Neuronal stem cell (in vitro differentiated cells): Measurements from ENCODE around the gene B4GALNT3.

Source experiments
- DNase-seq: peaks from one replicate; pipeline ENCODE4 v3.0.0-alpha.2; 2013; ENCODE audit warnings: low spot score
- H2AFZ ChIP-seq: one replicate; pipeline ENCODE4 v1.6.1; 2013; ENCODE audit warnings: mild to moderate bottlenecking, low read length, inconsistent platforms
- H2AK5ac ChIP-seq: 2 replicates; pipeline ENCODE4 v1.6.1; 2013; ENCODE audit warnings: low read depth, mild to moderate bottlenecking, inconsistent platforms, low read length, moderate library complexity, mixed read lengths
- H2BK120ac ChIP-seq: 2 replicates; pipeline ENCODE4 v1.6.1; 2013; ENCODE audit warnings: low read depth, mild to moderate bottlenecking, inconsistent platforms, low read length, moderate library complexity, mixed read lengths
- H2BK12ac ChIP-seq: one replicate; pipeline ENCODE4 v1.6.1; 2013; ENCODE audit warnings: low read length, inconsistent platforms
- H2BK15ac ChIP-seq: 2 replicates; pipeline ENCODE4 v1.6.1; 2013; ENCODE audit warnings: mild to moderate bottlenecking, low read length, inconsistent platforms, mixed read lengths
- H2BK5ac ChIP-seq: one replicate; pipeline ENCODE4 v1.6.1; 2013; ENCODE audit warnings: inconsistent platforms, mild to moderate bottlenecking, low read length, moderate library complexity
- H3K14ac ChIP-seq: one replicate; pipeline ENCODE4 v1.6.1; 2013; ENCODE audit warnings: low read length, inconsistent platforms
- H3K18ac ChIP-seq: 2 replicates; pipeline ENCODE4 v1.6.1; 2013; ENCODE audit warnings: low read length, inconsistent platforms
- H3K23ac ChIP-seq: 2 replicates; pipeline ENCODE4 v1.6.1; 2013; ENCODE audit warnings: low read depth, mild to moderate bottlenecking, mixed read lengths, low read length, inconsistent platforms; ENCODE audit not compliant: poor library complexity
- H3K27ac ChIP-seq: replicated peaks from 3 replicates; pipeline ENCODE4 v1.5.1; 2013; ENCODE audit warnings: low read length, inconsistent platforms
- H3K27me3 ChIP-seq, 3 experiments: 2 replicates each; pipeline ENCODE4 v1.6.1; 2013; ENCODE audit warnings: low read length in 3 of 3, mild to moderate bottlenecking in 2 of 3, inconsistent platforms in 1 of 3, low read depth in 1 of 3, mixed read lengths in 1 of 3, moderate library complexity in 1 of 3; ENCODE audit not compliant: control insufficient read depth in 3 of 3, insufficient read depth in 3 of 3
- H3K36me3 ChIP-seq, 2 donors: replicated peaks in 1 of 2; 2 replicates each; pipeline ENCODE4 v1.6.1; 2013; ENCODE audit warnings: low read length in 2 of 2; ENCODE audit not compliant: control insufficient read depth in 2 of 2, insufficient read depth in 2 of 2
- H3K4ac ChIP-seq: 2 replicates; pipeline ENCODE4 v1.6.1; 2013; ENCODE audit warnings: inconsistent platforms, mild to moderate bottlenecking, low read length, moderate library complexity
- H3K4me1 ChIP-seq, 2 donors: 1 replicate in 1 of 2; 2 replicates in 1 of 2; pipeline ENCODE4 v1.6.1; 2013; ENCODE audit warnings: low read length in 2 of 2, low read depth in 1 of 2; ENCODE audit not compliant: control insufficient read depth in 2 of 2, insufficient read depth in 1 of 2
- H3K4me2 ChIP-seq: one replicate; pipeline ENCODE4 v1.6.1; 2013; ENCODE audit warnings: mild to moderate bottlenecking, low read length, inconsistent platforms; ENCODE audit not compliant: insufficient read depth, poor library complexity, severe bottlenecking
- H3K4me3 ChIP-seq, 2 donors: 2 replicates each; pipeline ENCODE4 v1.5.1; 2013; ENCODE audit warnings: low read length in 2 of 2, mild to moderate bottlenecking in 2 of 2, inconsistent platforms in 1 of 2, moderate library complexity in 1 of 2
- H3K79me1 ChIP-seq: one replicate; pipeline ENCODE4 v1.6.1; 2013; ENCODE audit warnings: low read depth, mild to moderate bottlenecking, inconsistent platforms, low read length, moderate library complexity
- H3K9ac ChIP-seq: one replicate; pipeline ENCODE4 v1.6.1; 2013; ENCODE audit warnings: mild to moderate bottlenecking, low read depth, low read length, inconsistent platforms; ENCODE audit not compliant: poor library complexity
- H3K9me3 ChIP-seq, 2 donors: replicated peaks in 1 of 2; 2 replicates each; pipeline versions ENCODE3 to v1.6.1; 2013; ENCODE audit warnings: low read length in 2 of 2, mild to moderate bottlenecking in 2 of 2, inconsistent platforms in 1 of 2, low read depth in 1 of 2, mixed read lengths in 1 of 2, moderate library complexity in 1 of 2; ENCODE audit not compliant: control insufficient read depth in 2 of 2, insufficient read depth in 1 of 2
- H4K8ac ChIP-seq: one replicate; pipeline ENCODE4 v1.6.1; 2013; ENCODE audit warnings: low read depth, mild to moderate bottlenecking, inconsistent platforms, low read length, moderate library complexity
- H4K91ac ChIP-seq: one replicate; pipeline ENCODE4 v1.6.1; 2013; ENCODE audit warnings: low read length, low read depth, mild to moderate bottlenecking, inconsistent platforms; ENCODE audit not compliant: poor library complexity
- WGBS, 2 donors: extraction: QIAGEN DNeasy Blood & Tissue Kit; methylation state at CpG; one replicate each; pipeline ENCODE4 v1.1.7; 2013; ENCODE audit warnings: missing lambda C conversion rate in 2 of 2, mixed read lengths in 1 of 2; ENCODE audit not compliant: insufficient read length in 2 of 2, insufficient replicate concordance in 1 of 2; ENCODE audit errors: extremely low coverage in 2 of 2; 5-methylcytosine and 5-hydroxymethylcytosine counted together

B4GALNT3 gene

DNA sequence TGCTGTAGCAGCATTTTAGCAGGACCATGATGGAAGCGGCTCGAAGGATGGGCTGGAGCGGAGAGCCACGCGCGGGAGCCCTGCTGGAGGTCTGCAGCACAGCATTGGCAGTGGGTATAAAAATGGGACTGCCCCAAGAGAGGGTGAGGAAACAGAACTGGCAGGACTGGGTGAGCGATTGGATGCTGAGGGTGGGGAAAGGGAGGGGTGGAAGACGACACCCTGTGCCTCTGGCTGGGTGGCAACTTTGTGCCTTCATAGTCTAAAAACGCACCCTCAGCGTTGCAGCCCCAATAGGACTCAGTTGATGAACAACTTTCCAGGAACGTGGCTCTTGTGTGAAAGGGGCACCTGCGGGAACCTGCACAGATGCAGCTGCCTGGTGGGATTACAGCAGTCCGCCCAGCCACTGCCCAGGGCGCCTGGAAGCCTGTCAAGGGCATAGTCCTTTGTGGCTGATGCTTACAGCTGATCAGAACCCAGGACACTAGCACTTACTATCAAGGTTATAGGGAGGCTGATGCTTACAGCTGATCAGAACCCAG is 130.5 kb downstream of the B4GALNT3 start:
- Histone ChIP-seq H3K9me3 (peaks cover 2 to 3% of the 10 kb centered on the region in 2 donors), H3K27ac (no peak overlapping the region), H2BK15ac (peak overlapping the region; percentile 75), H2AK5ac (peak overlapping the region; percentile 84), H2BK12ac (peak overlapping the region; percentile 58), H3K4me2 (no peak overlapping the region), H3K79me1 (no peaks in the 10 kb centered on the region), H3K23ac (no peak overlapping the region), H4K91ac (no peak overlapping the region), H2AFZ (no peak overlapping the region), H3K4ac (no peak overlapping the region), H2BK5ac (no peak overlapping the region), H3K27me3 (peaks cover 0 to 24% (median 0%) of the 10 kb centered on the region in 3 experiments), H3K9ac (no peak overlapping the region), H3K18ac (no peak overlapping the region), H3K14ac (peak overlapping the region; percentile 56), H3K36me3 (no peaks in the 10 kb centered on the region), H3K4me1 (peaks cover 0 to 4% of the 10 kb centered on the region in 2 donors), H3K4me3 (no peak overlapping the region), H2BK120ac (no peak overlapping the region), H4K8ac (peak overlapping the region; percentile 82)
- no CpG with 5 or more reads among the region's 14 CpGs for WGBS, 2 donors
- no peak for DNase-seq

DNA sequence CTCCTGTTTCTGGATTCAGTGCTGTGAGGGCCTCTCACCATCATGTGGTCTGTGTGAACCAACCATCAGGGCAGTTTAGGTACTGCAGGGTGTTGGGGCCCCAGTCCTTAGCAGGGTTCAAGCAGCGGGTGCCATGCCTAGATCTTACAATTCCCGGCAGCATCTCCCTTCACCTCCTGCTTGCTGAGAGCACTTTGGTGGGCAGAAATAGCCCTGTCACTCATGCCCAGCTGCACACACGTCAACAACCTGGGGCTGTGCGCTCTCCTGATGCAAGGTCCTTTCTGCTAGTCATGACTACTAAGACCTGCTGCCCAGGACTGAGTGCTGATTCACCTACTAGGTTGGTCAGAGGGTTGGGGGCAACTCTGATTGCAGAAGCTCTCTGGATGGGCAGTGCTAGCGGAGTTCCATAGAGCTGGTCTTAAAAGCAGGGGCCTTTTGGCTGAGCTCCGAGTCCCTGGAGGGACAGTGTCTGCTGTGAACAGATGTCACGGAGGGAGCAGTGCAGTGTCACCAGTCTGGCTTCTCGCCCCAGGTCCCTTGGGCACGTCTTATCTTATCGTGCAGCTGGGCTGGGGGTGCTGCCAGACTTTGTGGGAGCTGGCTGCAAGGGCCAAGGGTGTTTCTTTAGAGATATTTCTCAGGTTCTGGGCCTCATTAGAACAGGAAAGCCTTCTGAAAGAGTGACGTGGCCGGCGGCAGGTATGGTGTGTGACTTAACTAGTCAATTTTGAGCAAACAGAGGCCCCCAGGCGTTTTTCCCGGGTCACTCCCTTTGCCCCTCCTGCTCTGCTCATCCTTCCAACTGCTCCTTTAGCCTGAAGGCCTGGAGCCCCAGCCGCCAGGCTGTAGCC is 131.7 kb downstream of the B4GALNT3 start:
- no peak overlapping the region for H4K8ac ChIP-seq
- H3K4me1 ChIP-seq = peaks cover 0 to 4% of the 10 kb centered on the region in 2 donors
- no peak overlapping the region for H2BK15ac ChIP-seq
- peak overlapping the region; percentile 0 for H3K14ac ChIP-seq
- no peak overlapping the region for H3K18ac ChIP-seq
- no peak overlapping the region for H3K23ac ChIP-seq
- no peaks in the 10 kb centered on the region for H3K36me3 ChIP-seq
- H3K27me3 ChIP-seq = peaks cover 0 to 24% (median 0%) of the 10 kb centered on the region in 3 experiments
- peaks cover 2 to 3% of the 10 kb centered on the region in 2 donors for H3K9me3 ChIP-seq
- H2BK120ac ChIP-seq = no peak overlapping the region
- no peak overlapping the region for H2BK12ac ChIP-seq
- H2AFZ ChIP-seq = no peak overlapping the region
- DNase-seq = no peak
- WGBS, 2 donors = no CpG with 5 or more reads among the region's 16 CpGs
- H3K79me1 ChIP-seq = no peaks in the 10 kb centered on the region
- no peak overlapping the region for H4K91ac ChIP-seq
- no peak overlapping the region for H3K9ac ChIP-seq
- no peak overlapping the region for H2BK5ac ChIP-seq
- no peak overlapping the region for H3K4me2 ChIP-seq
- H2AK5ac ChIP-seq = no peak overlapping the region
- H3K27ac ChIP-seq = no peak overlapping the region
- no peak overlapping the region for H3K4ac ChIP-seq
- H3K4me3 ChIP-seq = no peak overlapping the region

DNA sequence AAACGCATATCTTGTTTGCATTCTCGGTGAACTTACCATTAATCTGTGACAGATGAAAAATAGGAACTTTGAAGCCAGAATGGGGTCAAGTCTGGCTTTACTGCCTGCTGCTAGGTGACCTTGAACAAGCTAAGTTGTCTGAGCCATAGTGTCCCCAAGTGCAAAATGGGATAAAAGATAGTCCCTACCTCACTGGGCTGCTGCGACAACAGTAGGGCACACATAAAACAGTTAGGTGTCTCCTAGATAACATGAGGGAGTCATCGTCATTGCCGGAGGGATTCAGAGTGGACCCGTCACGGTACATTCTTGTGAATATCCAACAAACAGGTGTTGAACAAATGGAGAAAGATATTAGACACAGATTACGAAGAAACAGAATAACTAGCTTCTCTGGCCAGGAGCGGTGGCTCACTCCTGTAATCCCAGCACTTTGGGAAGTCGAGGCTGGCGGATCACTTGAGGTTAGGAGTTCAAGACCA is 132.3 kb downstream of the B4GALNT3 start:
- Histone ChIP-seq H3K9ac (no peak overlapping the region), H3K4me3 (no peak overlapping the region), H2BK12ac (no peak overlapping the region), H3K27ac (no peak overlapping the region), H4K91ac (no peak overlapping the region), H2BK5ac (no peak overlapping the region), H3K27me3 (peaks cover 0 to 24% (median 0%) of the 10 kb centered on the region in 3 experiments), H2BK120ac (no peak overlapping the region), H2BK15ac (no peak overlapping the region), H3K79me1 (no peaks in the 10 kb centered on the region), H3K9me3 (peaks cover 2 to 3% of the 10 kb centered on the region in 2 donors), H3K4me1 (peaks cover 0 to 2% of the 10 kb centered on the region in 2 donors), H2AK5ac (no peak overlapping the region), H2AFZ (no peak overlapping the region), H3K36me3 (no peaks in the 10 kb centered on the region), H3K18ac (no peak overlapping the region), H3K14ac (peak overlapping the region; percentile 71), H3K4ac (no peak overlapping the region), H4K8ac (no peak overlapping the region), H3K4me2 (no peak overlapping the region), H3K23ac (no peak overlapping the region)
- DNase-seq = no peak
- no CpG with 5 or more reads among the region's 11 CpGs for WGBS, 2 donors
